Smooth muscle cell (in vitro differentiated cells): ENCODE results near the gene TRIP4. TPM values are rescaled to one million over a fixed set of nuclear protein-coding genes. Genes with fewer than 3 reads are reported as not detected.
A peak's percentile ranks its signal among the peaks of the same experiment; 100 is the strongest.
"Not testable (repeated sequence)": the region's sequence is repeated elsewhere in the genome, so short reads cannot be mapped to it uniquely, and the experiment has no call there.

Source experiments
- DNase-seq: peaks from one replicate; lab custom pipeline; 2025; ENCODE audit not compliant: unreplicated experiment; lab: John Stamatoyannopoulos, UW
- H2AFZ ChIP-seq: fragments of 200-600 bp; sonication (generic); 2 replicates; pipeline ENCODE4 v1.6.0; 2016; ENCODE audit warnings: antibody characterized with exemption, low read depth, mild to moderate bottlenecking
- H3F3A ChIP-seq: fragments of 200-600 bp; sonication (generic); 2 replicates; pipeline ENCODE4 v1.6.0; 2017; ENCODE audit warnings: antibody characterized with exemption, low read depth
- H3K27ac ChIP-seq: fragments of 200-600 bp; sonication (generic); 2 replicates; pipeline ENCODE4 v1.5.1; 2016; ENCODE audit warnings: low read depth, mild to moderate bottlenecking
- H3K27me3 ChIP-seq: fragments of 200-600 bp; sonication (generic); 2 replicates; pipeline ENCODE4 v1.6.1; 2016; ENCODE audit warnings: low read depth, mild to moderate bottlenecking
- H3K36me3 ChIP-seq: fragments of 200-600 bp; sonication (generic); 2 replicates; pipeline ENCODE4 v1.5.1; 2016; ENCODE audit warnings: low read depth
- H3K4me1 ChIP-seq: fragments of 200-600 bp; sonication (generic); 2 replicates; pipeline ENCODE4 v1.5.1; 2016; ENCODE audit warnings: low read depth
- H3K4me2 ChIP-seq: fragments of 200-600 bp; sonication (generic); 2 replicates; pipeline ENCODE4 v1.6.0; 2016; ENCODE audit warnings: mild to moderate bottlenecking
- H3K4me3 ChIP-seq: fragments of 200-600 bp; sonication (generic); 2 replicates; pipeline ENCODE4 v1.5.1; 2016; ENCODE audit warnings: mild to moderate bottlenecking
- H3K79me2 ChIP-seq: fragments of 200-600 bp; sonication (generic); 2 replicates; pipeline ENCODE4 v1.6.0; 2016; ENCODE audit warnings: low read depth, mild to moderate bottlenecking
- H3K9ac ChIP-seq: fragments of 200-600 bp; sonication (generic); 2 replicates; pipeline ENCODE4 v1.6.0; 2016; ENCODE audit warnings: low read depth
- H3K9me3 ChIP-seq: fragments of 200-600 bp; sonication (generic); replicated peaks from 2 replicates; pipeline ENCODE4 v1.5.1; 2016; ENCODE audit warnings: low read depth
- H4K20me1 ChIP-seq: fragments of 200-600 bp; sonication (generic); 2 replicates; pipeline ENCODE4 v1.6.0; 2016; ENCODE audit warnings: low read depth
- WGBS: methylation state at CpG from one replicate; pipeline ENCODE4 v1.1.7; 2016; ENCODE audit warnings: low lambda C conversion rate; 5-methylcytosine and 5-hydroxymethylcytosine counted together
- polyA plus RNA-seq: library from polyadenylated mRNA; unstranded; fragments of >200 nt; fragmentation: Nextera tagmentation; extraction: Ambion mirVana; gene quantifications from 2 replicates; pipeline ENCODE4 v1.2.1, GENCODE V29; 2016
- total RNA-seq: library from RNA; depleted of rRNA; stranded (reverse); fragments of >200 nt; gene quantifications from 2 replicates; pipeline ENCODE4 v1.2.3, GENCODE V29; 2014
- TF ChIP-seq, protein P1 (sequence below): fragments of 200-600 bp; sonication (generic); IDR thresholded peaks from 2 replicates; pipeline ENCODE4 v1.5.1; 2017; ENCODE audit warnings: borderline replicate concordance, mild to moderate bottlenecking, antibody characterized with exemption; ENCODE audit not compliant: insufficient read depth, poor library complexity, severe bottlenecking

Gene TRIP4
- total and polyA plus RNA-seq, 2 experiments from 2014 or later = 15.0 to 22.4 TPM

DNA sequence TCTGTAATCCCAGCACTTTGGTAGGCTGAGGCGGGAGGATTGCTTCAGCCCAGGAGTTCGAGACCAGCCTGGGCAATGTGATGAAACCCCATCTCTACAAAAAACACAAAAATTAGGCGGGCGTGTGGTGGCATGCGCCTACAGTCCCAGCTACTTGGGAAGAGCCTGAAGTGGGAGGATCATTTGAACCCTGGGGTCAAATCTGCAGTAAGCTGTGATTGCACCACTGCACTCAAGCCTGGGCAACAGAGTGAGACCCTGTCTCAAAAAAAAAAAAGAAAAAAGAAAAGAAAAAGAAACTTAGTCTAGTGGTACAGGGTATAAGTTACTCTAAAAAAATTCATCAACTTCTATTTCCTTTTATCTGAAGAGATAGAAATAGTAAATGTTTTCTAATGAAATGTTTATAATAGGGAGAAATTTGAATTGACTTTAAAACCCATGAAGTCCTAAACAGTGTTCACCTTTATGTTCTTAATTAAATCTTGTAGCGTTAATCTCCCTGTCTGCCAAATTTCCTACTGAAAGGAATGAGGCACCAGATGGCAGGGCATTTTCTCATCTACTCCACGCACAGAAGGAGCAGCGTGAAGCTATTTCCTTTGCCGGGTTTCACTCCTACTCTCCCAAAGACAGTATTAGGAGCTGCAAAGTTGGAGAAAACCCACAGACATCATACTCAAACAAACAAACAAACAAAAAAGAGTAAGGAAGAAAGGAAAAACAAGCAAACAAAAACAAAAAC lies 8.2 kb upstream of the TRIP4 start:
- no peak overlapping the region for H3K4me3 ChIP-seq

DNA sequence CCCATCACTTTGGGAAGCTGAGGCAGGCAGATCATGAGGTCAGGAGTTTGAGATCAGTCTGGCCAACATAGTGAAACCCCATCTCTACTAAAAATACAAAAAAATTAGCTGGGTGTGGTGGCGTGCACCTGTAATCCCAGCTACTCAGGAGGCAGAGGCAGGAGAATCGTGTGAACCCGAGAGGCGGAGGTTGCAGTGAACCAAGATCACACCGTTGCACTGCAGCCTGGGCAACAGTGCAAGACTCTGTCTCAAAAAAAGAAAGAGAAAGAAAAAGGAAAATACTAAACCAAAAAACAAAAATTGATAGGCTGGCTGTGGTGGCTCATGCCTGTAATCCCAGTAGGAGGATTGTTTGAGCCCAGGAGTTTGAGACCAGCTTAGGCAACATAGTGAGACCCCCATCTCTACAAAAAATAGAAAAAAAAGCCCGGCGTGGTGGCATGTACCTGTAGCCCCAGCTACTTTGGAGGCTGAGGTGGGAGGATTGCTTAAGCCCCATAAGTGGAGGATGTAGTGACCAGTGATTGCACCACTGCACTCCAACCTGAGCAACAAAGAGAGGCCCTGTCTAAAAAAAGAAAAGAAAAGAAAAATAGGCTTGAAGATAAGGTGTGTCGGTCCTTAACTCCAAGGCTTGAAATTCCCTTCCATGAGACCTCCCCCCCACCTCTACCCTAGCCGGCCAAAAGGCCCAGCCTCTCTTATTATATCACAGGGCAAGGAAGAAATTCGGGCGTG lies 7.3 kb upstream of the TRIP4 start:
- not testable (repeated sequence) for H3K36me3 ChIP-seq, H3K9ac ChIP-seq, H3K9me3 ChIP-seq, H3K27ac ChIP-seq, H3K79me2 ChIP-seq, H3K4me1 ChIP-seq, H4K20me1 ChIP-seq, H3K27me3 ChIP-seq, DNase-seq
- peak overlapping the region; percentile 46 for H2AFZ ChIP-seq
- peak overlapping the region; percentile 89 for H3K4me2 ChIP-seq
- peaks cover 10% of the 10 kb centered on the region for H3F3A ChIP-seq
- 70% methylated on average over 11 of the region's 11 CpGs for WGBS
- peak overlapping the region; percentile 59 for H3K4me3 ChIP-seq

More for the DNA sequence above, 8.2 kb upstream of the TRIP4 start:
- no peak for DNase-seq
- no peaks in the 10 kb centered on the region for H3K27me3 ChIP-seq
- H3K9ac ChIP-seq = no peak overlapping the region
- peaks cover 6% of the 10 kb centered on the region for H3K79me2 ChIP-seq
- H4K20me1 ChIP-seq = no peaks in the 10 kb centered on the region
- peak overlapping the region; percentile 89 for H3K27ac ChIP-seq
- peaks cover 10% of the 10 kb centered on the region for H3F3A ChIP-seq
- H3K36me3 ChIP-seq = no peaks in the 10 kb centered on the region
- no peaks in the 10 kb centered on the region for H3K9me3 ChIP-seq
- TF ChIP-seq, protein P1, sequence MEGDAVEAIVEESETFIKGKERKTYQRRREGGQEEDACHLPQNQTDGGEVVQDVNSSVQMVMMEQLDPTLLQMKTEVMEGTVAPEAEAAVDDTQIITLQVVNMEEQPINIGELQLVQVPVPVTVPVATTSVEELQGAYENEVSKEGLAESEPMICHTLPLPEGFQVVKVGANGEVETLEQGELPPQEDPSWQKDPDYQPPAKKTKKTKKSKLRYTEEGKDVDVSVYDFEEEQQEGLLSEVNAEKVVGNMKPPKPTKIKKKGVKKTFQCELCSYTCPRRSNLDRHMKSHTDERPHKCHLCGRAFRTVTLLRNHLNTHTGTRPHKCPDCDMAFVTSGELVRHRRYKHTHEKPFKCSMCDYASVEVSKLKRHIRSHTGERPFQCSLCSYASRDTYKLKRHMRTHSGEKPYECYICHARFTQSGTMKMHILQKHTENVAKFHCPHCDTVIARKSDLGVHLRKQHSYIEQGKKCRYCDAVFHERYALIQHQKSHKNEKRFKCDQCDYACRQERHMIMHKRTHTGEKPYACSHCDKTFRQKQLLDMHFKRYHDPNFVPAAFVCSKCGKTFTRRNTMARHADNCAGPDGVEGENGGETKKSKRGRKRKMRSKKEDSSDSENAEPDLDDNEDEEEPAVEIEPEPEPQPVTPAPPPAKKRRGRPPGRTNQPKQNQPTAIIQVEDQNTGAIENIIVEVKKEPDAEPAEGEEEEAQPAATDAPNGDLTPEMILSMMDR = no peak
- peak overlapping the region; percentile 89 for H3K4me2 ChIP-seq
- WGBS = 63% methylated on average over 9 of the region's 9 CpGs
- no peak overlapping the region for H2AFZ ChIP-seq
- H3K4me1 ChIP-seq = peaks cover 4% of the 10 kb centered on the region

DNA sequence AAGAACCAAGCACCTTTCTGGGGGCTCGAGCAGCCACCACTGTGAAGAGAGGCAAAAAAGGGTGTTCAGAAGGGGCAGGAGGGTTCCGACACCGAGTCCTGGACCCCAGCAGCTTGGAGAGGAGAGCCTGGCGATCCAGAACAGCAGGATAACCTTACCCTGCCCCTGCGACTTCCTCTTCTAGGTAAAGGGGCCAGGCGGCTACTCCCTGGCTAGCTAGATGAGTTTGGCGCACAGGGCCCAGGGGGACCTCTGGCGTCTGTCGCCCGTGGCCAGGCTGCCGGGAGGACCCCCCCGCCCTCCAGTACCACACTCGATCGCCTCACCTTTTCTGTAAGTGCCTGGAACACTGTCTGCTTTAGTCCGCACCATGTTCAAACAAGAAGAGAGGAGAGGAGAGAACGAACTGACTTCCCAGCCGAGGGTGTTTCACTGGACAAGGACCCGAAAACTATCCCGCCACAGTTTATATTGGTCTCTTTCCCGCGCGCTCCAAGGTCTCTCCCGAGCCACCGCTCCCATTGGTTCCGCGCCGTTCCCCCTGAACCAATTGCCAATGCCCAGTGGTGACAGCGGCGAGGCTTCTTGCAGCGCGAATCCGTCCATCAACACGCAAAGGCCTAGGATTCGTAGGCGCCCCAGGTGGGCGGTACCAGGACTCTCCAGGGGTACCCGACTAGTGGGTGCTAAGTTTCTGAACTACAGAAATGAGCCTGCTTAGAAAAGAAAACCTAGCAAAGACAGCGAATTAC lies 6.5 kb upstream of the TRIP4 start, which contains the start of gene PCLAF:
PCLAF (minus strand) TSS at position 442 of the 752 bp plus-strand sequence; CDS start at position 372, 70 bp downstream.
- Histone ChIP-seq H3K4me3 (peak within 1 kb of the TSS; percentile 59), H3K79me2 (peaks cover 6% of the 10 kb centered on the region), H3K9me3 (no peaks in the 10 kb centered on the region), H3F3A (peaks cover 10% of the 10 kb centered on the region), H3K9ac (no peak within 1 kb of the TSS), H4K20me1 (no peaks in the 10 kb centered on the region), H2AFZ (peak within 1 kb of the TSS; percentile 96), H3K36me3 (no peaks in the 10 kb centered on the region), H3K27me3 (no peaks in the 10 kb centered on the region), H3K27ac (no peak within 1 kb of the TSS), H3K4me1 (peaks cover 4% of the 10 kb centered on the region), H3K4me2 (peak within 1 kb of the TSS; percentile 89)
- peak; percentile 64 for DNase-seq
- TF ChIP-seq, protein P1 = no peak
- 2% methylated on average over 38 of the region's 38 CpGs for WGBS

- Histone ChIP-seq H3K9ac (no peak overlapping the region), H3K9me3 (no peaks in the 10 kb centered on the region), H3K27ac (no peak overlapping the region), H3F3A (peaks cover 8% of the 10 kb centered on the region), H3K36me3 (no peaks in the 10 kb centered on the region), H3K4me1 (peaks cover 4% of the 10 kb centered on the region), H3K79me2 (peaks cover 16% of the 10 kb centered on the region), H2AFZ (no peak overlapping the region), H3K4me2 (no peak overlapping the region), H3K4me3 (no peak overlapping the region), H3K27me3 (no peaks in the 10 kb centered on the region), H4K20me1 (no peaks in the 10 kb centered on the region)
- TF ChIP-seq, protein P1 = no peak
- 85% methylated on average over 2 of the region's 2 CpGs for WGBS
- DNase-seq = no peak
These were observed 3.9 kb upstream of the TRIP4 start for GRCh38 chr15:64383760-64384159.
